ENCODE results near the gene ANLN. TPM values are rescaled to one million over a fixed set of nuclear protein-coding genes. Genes with fewer than 3 reads are reported as not detected.
"Not testable (repeated sequence)": the region's sequence is repeated elsewhere in the genome, so short reads cannot be mapped to it uniquely, and the experiment has no call there.

The ANLN gene
- polyA plus RNA-seq, 3 donors = 0.12 to 1.1 (median 0.25) TPM

DNA sequence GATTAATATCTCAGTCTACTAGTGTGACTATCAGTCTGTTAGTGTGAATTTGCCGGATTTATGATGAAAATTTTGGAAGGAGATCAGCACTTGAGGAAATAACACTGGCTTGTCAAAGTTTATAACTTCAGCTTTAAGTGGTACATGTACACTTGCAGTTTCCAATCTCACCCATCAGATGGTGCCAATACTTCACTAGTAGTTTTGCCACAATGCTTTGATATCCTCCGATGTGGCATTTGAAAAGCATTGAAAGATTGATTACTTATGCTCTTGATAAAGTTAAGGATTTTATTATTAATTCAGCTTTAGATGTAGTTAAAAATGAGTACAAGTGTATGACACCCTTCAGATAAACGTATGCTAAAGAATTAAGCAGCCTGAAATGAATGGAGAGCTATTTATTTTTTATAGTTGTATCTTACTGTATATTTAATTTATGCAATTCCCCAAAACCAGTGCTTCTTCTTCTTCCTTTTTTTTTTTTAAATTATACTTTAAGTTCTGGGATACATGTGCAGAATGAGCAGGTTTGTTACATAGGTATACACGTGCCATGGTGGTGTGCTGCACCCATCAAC lies 98.2 kb downstream of the ANLN start:
- Mint-ChIP-seq H3K36me3 (no peaks in the 10 kb centered on the region), H3K4me1 (no peaks in the 10 kb centered on the region), H3K27ac (no peak overlapping the region), H3K9me3 (peaks cover 0 to 7% (median 2%) of the 10 kb centered on the region in 7 donors), H3K4me3 (no peak overlapping the region), H3K27me3 (ENCODE audit: low read depth in 3 of 3) (no peaks in the 10 kb centered on the region)
- Histone ChIP-seq H3K9me3 (replicated peaks in 1 of 2; ENCODE audit: control insufficient read depth in 1 of 2, insufficient read depth in 1 of 2, low read length in 2 of 2) (no peaks in the 10 kb centered on the region), H3K4me3 (replicated peaks in 1 of 3; ENCODE audit: low read depth in 2 of 3, low read length in 3 of 3) (no peak overlapping the region), H2AFZ (ENCODE audit: insufficient read depth, low read depth, low read length, poor library complexity, severe bottlenecking) (no peak overlapping the region), H3K4me2 (replicated peaks; ENCODE audit: extremely low read depth, low read length, poor library complexity, severe bottlenecking) (no peak overlapping the region), H3K27ac (ENCODE audit: low read depth in 1 of 2, low read length in 2 of 2) (no peak overlapping the region), H3K9ac (ENCODE audit: insufficient read depth, low read length, poor library complexity, severe bottlenecking) (no peak overlapping the region), H3K4me1 (ENCODE audit: control insufficient read depth in 1 of 2, insufficient read depth in 2 of 2, low read length in 2 of 2) (no peaks in the 10 kb centered on the region), H3K27me3 (ENCODE audit: control insufficient read depth in 2 of 2, insufficient read depth in 2 of 2, low read length in 2 of 2) (no peaks in the 10 kb centered on the region), H3K79me2 (ENCODE audit: insufficient read depth, low read length) (no peaks in the 10 kb centered on the region), H3K36me3 (replicated peaks in 1 of 2; ENCODE audit: control insufficient read depth in 1 of 2, insufficient read depth in 2 of 2, low read length in 2 of 2) (no peaks in the 10 kb centered on the region), H4K20me1 (ENCODE audit: insufficient read depth, low read length) (no peaks in the 10 kb centered on the region)
- intact Hi-C loops (cut with micrococcal nuclease) = loop anchor here (5.0 to 10.0 kb wide), 3 partner anchors 689 to 717 kb away; no protein-coding TSS in a partner anchor
- TF ChIP-seq, protein P1, sequence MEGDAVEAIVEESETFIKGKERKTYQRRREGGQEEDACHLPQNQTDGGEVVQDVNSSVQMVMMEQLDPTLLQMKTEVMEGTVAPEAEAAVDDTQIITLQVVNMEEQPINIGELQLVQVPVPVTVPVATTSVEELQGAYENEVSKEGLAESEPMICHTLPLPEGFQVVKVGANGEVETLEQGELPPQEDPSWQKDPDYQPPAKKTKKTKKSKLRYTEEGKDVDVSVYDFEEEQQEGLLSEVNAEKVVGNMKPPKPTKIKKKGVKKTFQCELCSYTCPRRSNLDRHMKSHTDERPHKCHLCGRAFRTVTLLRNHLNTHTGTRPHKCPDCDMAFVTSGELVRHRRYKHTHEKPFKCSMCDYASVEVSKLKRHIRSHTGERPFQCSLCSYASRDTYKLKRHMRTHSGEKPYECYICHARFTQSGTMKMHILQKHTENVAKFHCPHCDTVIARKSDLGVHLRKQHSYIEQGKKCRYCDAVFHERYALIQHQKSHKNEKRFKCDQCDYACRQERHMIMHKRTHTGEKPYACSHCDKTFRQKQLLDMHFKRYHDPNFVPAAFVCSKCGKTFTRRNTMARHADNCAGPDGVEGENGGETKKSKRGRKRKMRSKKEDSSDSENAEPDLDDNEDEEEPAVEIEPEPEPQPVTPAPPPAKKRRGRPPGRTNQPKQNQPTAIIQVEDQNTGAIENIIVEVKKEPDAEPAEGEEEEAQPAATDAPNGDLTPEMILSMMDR (IDR thresholded peaks at IDR 0.05) = peak; percentile 52
- WGBS (ENCODE audit: insufficient coverage) = no CpG with 5 or more reads among the region's 4 CpGs
- DNase-seq = peak; percentile 12 to 38 (median 24)

- intact Hi-C loops (cut with micrococcal nuclease) = loop anchor here (5.0 to 10.0 kb wide), 3 partner anchors 689 to 716 kb away; no protein-coding TSS in a partner anchor
- not testable (repeated sequence) for H3K79me2 ChIP-seq (ENCODE audit: insufficient read depth, low read length); H3K4me3 Mint-ChIP-seq; H3K4me2 ChIP-seq (replicated peaks; ENCODE audit: extremely low read depth, low read length, poor library complexity, severe bottlenecking); H3K4me1 Mint-ChIP-seq; H3K27ac Mint-ChIP-seq; H3K36me3 ChIP-seq (replicated peaks in 1 of 2; ENCODE audit: control insufficient read depth in 1 of 2, insufficient read depth in 2 of 2, low read length in 2 of 2); H3K4me1 ChIP-seq (ENCODE audit: control insufficient read depth in 1 of 2, insufficient read depth in 2 of 2, low read length in 2 of 2); H3K9me3 ChIP-seq (replicated peaks in 1 of 2; ENCODE audit: control insufficient read depth in 1 of 2, insufficient read depth in 1 of 2, low read length in 2 of 2); H3K27me3 Mint-ChIP-seq (ENCODE audit: low read depth in 3 of 3); DNase-seq; H3K9ac ChIP-seq (ENCODE audit: insufficient read depth, low read length, poor library complexity, severe bottlenecking); H3K27me3 ChIP-seq (ENCODE audit: control insufficient read depth in 2 of 2, insufficient read depth in 2 of 2, low read length in 2 of 2); H3K9me3 Mint-ChIP-seq; H4K20me1 ChIP-seq (ENCODE audit: insufficient read depth, low read length); H3K4me3 ChIP-seq (replicated peaks in 1 of 3; ENCODE audit: low read depth in 2 of 3, low read length in 3 of 3); H3K36me3 Mint-ChIP-seq; H2AFZ ChIP-seq (ENCODE audit: insufficient read depth, low read depth, low read length, poor library complexity, severe bottlenecking); H3K27ac ChIP-seq (ENCODE audit: low read depth in 1 of 2, low read length in 2 of 2)
- 94% methylated on average over 3 of the region's 5 CpGs for WGBS (ENCODE audit: insufficient coverage)
Observed at GRCh38 chr7:36488672-36489071, 99.0 kb downstream of the ANLN start.

Measured in CD14-positive monocyte (primary cell).